Liver (tissue), 9 donors: ENCODE results near the gene KCNIP1. TPM values are rescaled to one million over a fixed set of nuclear protein-coding genes. Genes with fewer than 3 reads are reported as not detected.

ENCODE experiments used
- DNase-seq: peaks from one replicate; pipeline ENCODE4 v3.0.0-alpha.2; 2017; ENCODE audit warnings: low spot score
- H3K27ac ChIP-seq, 2 donors: one replicate each; pipeline ENCODE4 v1.7.0; 2013; ENCODE audit warnings: inconsistent platforms in 2 of 2, low read length in 2 of 2, control low read depth in 1 of 2, low read depth in 1 of 2, mild to moderate bottlenecking in 1 of 2
- H3K27me3 ChIP-seq, 4 donors: one replicate each; pipeline versions ENCODE4 v1.6.1 to v1.7.0; 2013; ENCODE audit warnings: low read length in 3 of 4, inconsistent platforms in 1 of 4, mild to moderate bottlenecking in 1 of 4, moderate library complexity in 1 of 4; ENCODE audit not compliant: control insufficient read depth in 4 of 4, insufficient read depth in 4 of 4
- H3K36me3 ChIP-seq, 4 donors: one replicate each; pipeline versions ENCODE4 v1.6.1 to v1.7.0; 2013; ENCODE audit warnings: low read length in 3 of 4, mild to moderate bottlenecking in 3 of 4, low read depth in 1 of 4, moderate library complexity in 1 of 4; ENCODE audit not compliant: control insufficient read depth in 4 of 4, insufficient read depth in 3 of 4
- H3K4me1 ChIP-seq, 4 donors: one replicate each; pipeline versions ENCODE4 v1.6.1 to v1.7.0; 2013; ENCODE audit warnings: low read length in 3 of 4, mild to moderate bottlenecking in 3 of 4, moderate library complexity in 1 of 4; ENCODE audit not compliant: control insufficient read depth in 4 of 4, insufficient read depth in 4 of 4
- H3K4me3 ChIP-seq, 3 donors: one replicate each; pipeline versions ENCODE4 v1.6.1 to v1.7.0; 2013; ENCODE audit warnings: low read length in 3 of 3, control low read depth in 1 of 3, low read depth in 1 of 3, mild to moderate bottlenecking in 1 of 3
- H3K9ac ChIP-seq, 2 donors: one replicate each; pipeline ENCODE4 v1.7.0; 2013; ENCODE audit warnings: low read length in 2 of 2, mild to moderate bottlenecking in 2 of 2, moderate library complexity in 2 of 2, control low read depth in 1 of 2, low read depth in 1 of 2
- H3K9me3 ChIP-seq, 4 donors: one replicate each; pipeline versions ENCODE4 v1.6.1 to v1.7.0; 2013; ENCODE audit warnings: low read length in 3 of 4; ENCODE audit not compliant: control insufficient read depth in 4 of 4
- EGR1 ChIP-seq, 2 donors: IDR thresholded peaks; 2 replicates each; pipeline ENCODE4 v1.6.1; 2016 to 2018; ENCODE audit warnings: antibody characterized with exemption in 2 of 2, low read depth in 2 of 2
- GABPA ChIP-seq, 2 donors: IDR thresholded peaks in 1 of 2; conservative IDR thresholded peaks in 1 of 2; 2 replicates each; pipeline ENCODE4 v1.6.1; 2016; ENCODE audit warnings: antibody characterized with exemption in 2 of 2, mild to moderate bottlenecking in 1 of 2, moderate library complexity in 1 of 2
- HNF4G ChIP-seq: IDR thresholded peaks from 2 replicates; pipeline ENCODE4 v1.6.1; 2016; ENCODE audit warnings: antibody characterized with exemption
- NR2F2 ChIP-seq: IDR thresholded peaks from 2 replicates; pipeline ENCODE4 v1.6.1; 2016; ENCODE audit warnings: antibody characterized with exemption
- RAD21 ChIP-seq, 2 donors: IDR thresholded peaks; 2 replicates each; pipeline ENCODE4 v1.6.1; 2016; ENCODE audit warnings: antibody characterized with exemption in 2 of 2, mild to moderate bottlenecking in 2 of 2
- RXRA ChIP-seq, 2 donors: IDR thresholded peaks; 2 replicates each; pipeline ENCODE4 v1.6.1; 2017 to 2018; ENCODE audit warnings: antibody characterized with exemption in 2 of 2, mild to moderate bottlenecking in 1 of 2
- SP1 ChIP-seq: IDR thresholded peaks from 2 replicates; pipeline ENCODE4 v1.6.1; 2018; ENCODE audit warnings: antibody characterized with exemption, mild to moderate bottlenecking
- YY1 ChIP-seq: IDR thresholded peaks from 2 replicates; pipeline ENCODE4 v1.6.1; 2016; ENCODE audit warnings: antibody characterized with exemption, mild to moderate bottlenecking
- WGBS: extraction: QIAGEN DNeasy Blood & Tissue Kit; methylation state at CpG from one replicate; pipeline ENCODE4 v1.1.7; 2013; 5-methylcytosine and 5-hydroxymethylcytosine counted together
- polyA plus RNA-seq, 2 donors: library from polyadenylated mRNA; stranded (reverse) in 1 of 2; unstranded in 1 of 2; fragments of 200-250 nt in 1 of 2; fragments of >200 nt in 1 of 2; fragmentation: Nextera tagmentation in 1 of 2; extraction: Ambion mirVana in 1 of 2; gene quantifications; one replicate each; pipeline versions ENCODE4 v1.2.1 to v1.2.3, GENCODE V29; 2013 to 2015
- total RNA-seq, 2 donors: library from RNA; depleted of rRNA; stranded (reverse); fragments of >200 nt; gene quantifications; one replicate each; pipeline ENCODE4 v1.2.3, GENCODE V29; 2014
- TF ChIP-seq, protein P1 (sequence below): fragments of 150-350 bp; IDR thresholded peaks from 2 replicates; pipeline ENCODE4 v1.5.1; 2017; ENCODE audit warnings: improper control_type of control experiment, low read depth, low read length; ENCODE audit not compliant: missing input control
- TF ChIP-seq, protein P2 (sequence below): IDR thresholded peaks from 2 replicates; pipeline ENCODE4 v1.6.1; 2016; ENCODE audit warnings: antibody characterized with exemption, mild to moderate bottlenecking
- TF ChIP-seq, protein P3 (sequence below): IDR thresholded peaks from 2 replicates; pipeline ENCODE4 v1.6.1; 2016; ENCODE audit warnings: antibody characterized with exemption
- TF ChIP-seq, protein P4 (sequence below): IDR thresholded peaks from 2 replicates; pipeline ENCODE4 v1.6.1; 2016; ENCODE audit warnings: antibody characterized with exemption
- TF ChIP-seq, protein P5 (sequence below): IDR thresholded peaks from 2 replicates; pipeline ENCODE4 v1.6.1; 2016; ENCODE audit warnings: antibody characterized with exemption
- donor health status: healthy.
- donor health status: healthy.
- donor health status: healthy.
- donor health status: healthy.
- donor health status: healthy.

KCNIP1 gene
- total and polyA plus RNA-seq, 4 donors, result 0.08 to 0.23 TPM; not detected in 2

DNA sequence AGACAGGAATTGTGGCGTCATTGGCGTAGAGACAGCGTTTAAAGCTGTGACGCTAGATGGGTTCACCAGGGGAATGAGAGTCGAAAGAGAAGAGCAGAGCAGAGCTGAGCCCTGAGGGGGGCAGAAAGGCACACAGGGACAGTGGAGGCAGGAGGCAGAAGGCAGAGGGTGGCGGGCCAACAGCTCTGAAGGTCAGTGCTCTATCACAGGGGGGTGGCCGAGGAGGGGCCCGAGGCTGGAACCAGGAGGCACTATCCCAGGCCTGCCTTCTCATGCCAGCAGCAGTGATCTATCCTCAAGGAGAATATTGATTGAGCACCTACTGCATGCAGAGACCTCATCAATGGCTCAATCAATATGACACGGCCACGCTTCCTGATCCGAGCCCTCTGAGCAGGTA is 132.4 kb downstream of the KCNIP1 start:
- no peak overlapping the region for H3K27ac ChIP-seq
- DNase-seq, result no peak
- 89% methylated on average over 11 of the region's 11 CpGs for WGBS
- peaks cover 0 to 13% (median 4%) of the 10 kb centered on the region in 4 donors for H3K4me1 ChIP-seq
- H3K9ac ChIP-seq, result no peak overlapping the region
- TF ChIP-seq, protein P1, sequence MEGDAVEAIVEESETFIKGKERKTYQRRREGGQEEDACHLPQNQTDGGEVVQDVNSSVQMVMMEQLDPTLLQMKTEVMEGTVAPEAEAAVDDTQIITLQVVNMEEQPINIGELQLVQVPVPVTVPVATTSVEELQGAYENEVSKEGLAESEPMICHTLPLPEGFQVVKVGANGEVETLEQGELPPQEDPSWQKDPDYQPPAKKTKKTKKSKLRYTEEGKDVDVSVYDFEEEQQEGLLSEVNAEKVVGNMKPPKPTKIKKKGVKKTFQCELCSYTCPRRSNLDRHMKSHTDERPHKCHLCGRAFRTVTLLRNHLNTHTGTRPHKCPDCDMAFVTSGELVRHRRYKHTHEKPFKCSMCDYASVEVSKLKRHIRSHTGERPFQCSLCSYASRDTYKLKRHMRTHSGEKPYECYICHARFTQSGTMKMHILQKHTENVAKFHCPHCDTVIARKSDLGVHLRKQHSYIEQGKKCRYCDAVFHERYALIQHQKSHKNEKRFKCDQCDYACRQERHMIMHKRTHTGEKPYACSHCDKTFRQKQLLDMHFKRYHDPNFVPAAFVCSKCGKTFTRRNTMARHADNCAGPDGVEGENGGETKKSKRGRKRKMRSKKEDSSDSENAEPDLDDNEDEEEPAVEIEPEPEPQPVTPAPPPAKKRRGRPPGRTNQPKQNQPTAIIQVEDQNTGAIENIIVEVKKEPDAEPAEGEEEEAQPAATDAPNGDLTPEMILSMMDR, result no peak
- peaks cover 0 to 17% (median 0%) of the 10 kb centered on the region in 4 donors for H3K27me3 ChIP-seq
- H3K36me3 ChIP-seq, result no peaks in the 10 kb centered on the region
- H3K4me3 ChIP-seq, result no peak overlapping the region
- no peaks in the 10 kb centered on the region for H3K9me3 ChIP-seq

DNA sequence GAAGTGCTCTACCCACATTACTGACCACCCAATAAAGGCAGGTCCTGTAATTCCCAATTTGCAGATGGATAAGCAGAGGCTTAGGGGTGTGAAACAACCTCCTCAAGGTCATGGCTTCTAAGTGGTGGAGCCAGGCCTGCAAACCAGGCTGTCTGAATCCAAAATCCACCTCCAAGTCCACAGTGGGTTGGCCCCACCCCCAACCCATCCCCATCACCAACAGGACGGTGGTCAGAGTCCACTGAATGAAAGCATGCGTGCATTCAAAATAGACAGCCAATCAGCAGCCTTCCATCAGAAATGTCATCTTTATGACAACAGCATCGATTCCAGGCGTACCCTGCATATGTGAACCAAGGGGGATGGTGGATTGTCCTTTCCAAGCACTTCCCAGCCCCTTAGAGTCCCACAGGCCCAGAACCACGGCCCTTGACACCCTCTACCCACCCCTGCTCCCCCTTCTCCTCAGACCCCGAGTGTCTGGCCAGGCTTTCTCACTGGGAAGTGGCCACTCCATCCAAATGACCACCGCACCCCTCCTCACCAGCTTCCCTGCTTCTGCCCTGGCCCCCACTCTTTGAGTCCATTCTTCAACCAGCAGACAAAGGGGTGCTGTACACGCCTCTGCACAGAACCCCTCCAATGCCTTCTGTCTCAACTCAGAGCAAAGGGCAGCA is 133.1 kb downstream of the KCNIP1 start:
- WGBS, result 82% methylated on average over 8 of the region's 8 CpGs
- no peak for DNase-seq
- H3K9me3 ChIP-seq, result no peaks in the 10 kb centered on the region
- H3K4me1 ChIP-seq, result peaks cover 0 to 13% (median 4%) of the 10 kb centered on the region in 4 donors
- H3K9ac ChIP-seq, result no peak overlapping the region
- no peaks in the 10 kb centered on the region for H3K36me3 ChIP-seq
- H3K4me3 ChIP-seq, result no peak overlapping the region
- H3K27ac ChIP-seq, result no peak overlapping the region
- TF ChIP-seq HNF4G, result no peak
- no peak for TF ChIP-seq GABPA (IDR thresholded peaks at IDR 0.05 in 1 of 2, conservative IDR thresholded peaks at IDR 0.05 in 1 of 2)
- TF ChIP-seq SP1, result no peak
- no peak for TF ChIP-seq YY1
- TF ChIP-seq, protein P2, sequence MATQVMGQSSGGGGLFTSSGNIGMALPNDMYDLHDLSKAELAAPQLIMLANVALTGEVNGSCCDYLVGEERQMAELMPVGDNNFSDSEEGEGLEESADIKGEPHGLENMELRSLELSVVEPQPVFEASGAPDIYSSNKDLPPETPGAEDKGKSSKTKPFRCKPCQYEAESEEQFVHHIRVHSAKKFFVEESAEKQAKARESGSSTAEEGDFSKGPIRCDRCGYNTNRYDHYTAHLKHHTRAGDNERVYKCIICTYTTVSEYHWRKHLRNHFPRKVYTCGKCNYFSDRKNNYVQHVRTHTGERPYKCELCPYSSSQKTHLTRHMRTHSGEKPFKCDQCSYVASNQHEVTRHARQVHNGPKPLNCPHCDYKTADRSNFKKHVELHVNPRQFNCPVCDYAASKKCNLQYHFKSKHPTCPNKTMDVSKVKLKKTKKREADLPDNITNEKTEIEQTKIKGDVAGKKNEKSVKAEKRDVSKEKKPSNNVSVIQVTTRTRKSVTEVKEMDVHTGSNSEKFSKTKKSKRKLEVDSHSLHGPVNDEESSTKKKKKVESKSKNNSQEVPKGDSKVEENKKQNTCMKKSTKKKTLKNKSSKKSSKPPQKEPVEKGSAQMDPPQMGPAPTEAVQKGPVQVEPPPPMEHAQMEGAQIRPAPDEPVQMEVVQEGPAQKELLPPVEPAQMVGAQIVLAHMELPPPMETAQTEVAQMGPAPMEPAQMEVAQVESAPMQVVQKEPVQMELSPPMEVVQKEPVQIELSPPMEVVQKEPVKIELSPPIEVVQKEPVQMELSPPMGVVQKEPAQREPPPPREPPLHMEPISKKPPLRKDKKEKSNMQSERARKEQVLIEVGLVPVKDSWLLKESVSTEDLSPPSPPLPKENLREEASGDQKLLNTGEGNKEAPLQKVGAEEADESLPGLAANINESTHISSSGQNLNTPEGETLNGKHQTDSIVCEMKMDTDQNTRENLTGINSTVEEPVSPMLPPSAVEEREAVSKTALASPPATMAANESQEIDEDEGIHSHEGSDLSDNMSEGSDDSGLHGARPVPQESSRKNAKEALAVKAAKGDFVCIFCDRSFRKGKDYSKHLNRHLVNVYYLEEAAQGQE, result no peak
- TF ChIP-seq RAD21 (IDR thresholded peaks at IDR 0.05), result no peak
- TF ChIP-seq, protein P3, sequence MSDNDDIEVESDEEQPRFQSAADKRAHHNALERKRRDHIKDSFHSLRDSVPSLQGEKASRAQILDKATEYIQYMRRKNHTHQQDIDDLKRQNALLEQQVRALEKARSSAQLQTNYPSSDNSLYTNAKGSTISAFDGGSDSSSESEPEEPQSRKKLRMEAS, result no peak
- H3K27me3 ChIP-seq, result peaks cover 0 to 11% (median 0%) of the 10 kb centered on the region in 4 donors

DNA sequence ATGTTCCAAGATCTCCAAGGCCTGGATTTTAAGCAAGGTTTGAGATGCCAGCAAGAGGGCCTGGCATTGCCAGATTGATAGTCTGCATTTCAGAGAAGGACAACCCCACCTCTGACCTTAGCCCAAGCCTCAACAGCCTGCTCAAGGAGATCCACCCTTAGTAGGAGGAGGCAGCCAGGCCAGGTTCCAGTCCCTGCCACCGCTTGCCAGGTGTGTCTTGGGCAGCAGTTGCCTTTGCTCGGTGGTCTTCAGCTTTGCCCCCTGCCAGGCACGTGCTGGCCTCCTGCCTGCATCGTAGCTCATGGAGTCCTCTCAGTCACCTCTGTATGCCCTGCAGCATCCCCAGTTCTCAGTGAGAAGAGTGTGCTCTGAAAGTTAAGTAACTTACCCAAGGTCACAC is 134.2 kb downstream of the KCNIP1 start:
- Histone ChIP-seq H3K27ac (no peak overlapping the region), H3K27me3 (peaks cover 0 to 8% (median 0%) of the 10 kb centered on the region in 4 donors), H3K9ac (no peak overlapping the region), H3K4me1 (peaks cover 0 to 3% (median 3%) of the 10 kb centered on the region in 4 donors), H3K9me3 (no peaks in the 10 kb centered on the region), H3K4me3 (no peak overlapping the region), H3K36me3 (no peaks in the 10 kb centered on the region)
- no peak for TF ChIP-seq YY1
- no peak for TF ChIP-seq NR2F2
- TF ChIP-seq, protein P4, sequence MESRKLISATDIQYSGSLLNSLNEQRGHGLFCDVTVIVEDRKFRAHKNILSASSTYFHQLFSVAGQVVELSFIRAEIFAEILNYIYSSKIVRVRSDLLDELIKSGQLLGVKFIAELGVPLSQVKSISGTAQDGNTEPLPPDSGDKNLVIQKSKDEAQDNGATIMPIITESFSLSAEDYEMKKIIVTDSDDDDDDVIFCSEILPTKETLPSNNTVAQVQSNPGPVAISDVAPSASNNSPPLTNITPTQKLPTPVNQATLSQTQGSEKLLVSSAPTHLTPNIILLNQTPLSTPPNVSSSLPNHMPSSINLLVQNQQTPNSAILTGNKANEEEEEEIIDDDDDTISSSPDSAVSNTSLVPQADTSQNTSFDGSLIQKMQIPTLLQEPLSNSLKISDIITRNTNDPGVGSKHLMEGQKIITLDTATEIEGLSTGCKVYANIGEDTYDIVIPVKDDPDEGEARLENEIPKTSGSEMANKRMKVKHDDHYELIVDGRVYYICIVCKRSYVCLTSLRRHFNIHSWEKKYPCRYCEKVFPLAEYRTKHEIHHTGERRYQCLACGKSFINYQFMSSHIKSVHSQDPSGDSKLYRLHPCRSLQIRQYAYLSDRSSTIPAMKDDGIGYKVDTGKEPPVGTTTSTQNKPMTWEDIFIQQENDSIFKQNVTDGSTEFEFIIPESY, result no peak
- TF ChIP-seq, protein P2, result no peak
- no peak for TF ChIP-seq RXRA (IDR thresholded peaks at IDR 0.05)
- no peak for TF ChIP-seq RAD21 (IDR thresholded peaks at IDR 0.05)
- TF ChIP-seq, protein P5, sequence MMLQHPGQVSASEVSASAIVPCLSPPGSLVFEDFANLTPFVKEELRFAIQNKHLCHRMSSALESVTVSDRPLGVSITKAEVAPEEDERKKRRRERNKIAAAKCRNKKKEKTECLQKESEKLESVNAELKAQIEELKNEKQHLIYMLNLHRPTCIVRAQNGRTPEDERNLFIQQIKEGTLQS, result no peak
- TF ChIP-seq HNF4G, result no peak
- TF ChIP-seq EGR1 (IDR thresholded peaks at IDR 0.05; ENCODE audit: low read depth in 2 of 2), result no peak
- TF ChIP-seq SP1, result no peak
- 89% methylated on average over 4 of the region's 4 CpGs for WGBS
- DNase-seq, result no peak
